Endodermal cell (in vitro differentiated cells): ENCODE results near the gene AMIGO1. TPM values are rescaled to one million over a fixed set of nuclear protein-coding genes. Genes with fewer than 3 reads are reported as not detected.

Experiments used
- DNase-seq: peaks from one replicate; pipeline ENCODE4 v3.0.0-alpha.2; 2017
- H3K27ac ChIP-seq: 2 replicates; pipeline ENCODE4 v1.5.1; 2013; ENCODE audit warnings: mild to moderate bottlenecking, low read depth, low read length, moderate library complexity
- H3K27me3 ChIP-seq: 2 replicates; pipeline ENCODE4 v1.6.1; 2013; ENCODE audit warnings: mild to moderate bottlenecking, low read length, moderate library complexity; ENCODE audit not compliant: insufficient read depth, control insufficient read depth, poor library complexity, severe bottlenecking
- H3K36me3 ChIP-seq: 2 replicates; pipeline ENCODE4 v1.7.0; 2013; ENCODE audit warnings: mild to moderate bottlenecking, low read length, moderate library complexity; ENCODE audit not compliant: control insufficient read depth, insufficient read depth
- H3K4me1 ChIP-seq: one replicate; pipeline ENCODE4 v1.7.0; 2013; ENCODE audit warnings: low read length; ENCODE audit not compliant: control insufficient read depth, insufficient read depth
- H3K4me3 ChIP-seq: 2 replicates; pipeline ENCODE4 v1.5.1; 2013; ENCODE audit warnings: mild to moderate bottlenecking, low read length, moderate library complexity
- H3K9ac ChIP-seq: 2 replicates; pipeline ENCODE4 v1.6.1; 2013; ENCODE audit warnings: mild to moderate bottlenecking, low read length, moderate library complexity; ENCODE audit not compliant: poor library complexity, severe bottlenecking; ENCODE audit errors: extremely low read depth
- H3K9me3 ChIP-seq: 2 replicates; pipeline ENCODE4 v1.6.1; 2013; ENCODE audit warnings: mild to moderate bottlenecking, low read length, moderate library complexity; ENCODE audit not compliant: control insufficient read depth
- H3K27ac Mint-ChIP-seq: 2 replicates; pipeline ENCODE4 v1.8.0; 2020; ENCODE audit warnings: mixed read lengths
- H3K27me3 Mint-ChIP-seq: 2 replicates; pipeline ENCODE4 v1.8.0; 2021; ENCODE audit warnings: mild to moderate bottlenecking, mixed read lengths; ENCODE audit not compliant: insufficient read depth
- H3K36me3 Mint-ChIP-seq: 2 replicates; pipeline ENCODE4 v1.8.0; 2020; ENCODE audit warnings: low read depth, mixed read lengths
- H3K4me1 Mint-ChIP-seq: 2 replicates; pipeline ENCODE4 v1.8.0; 2020; ENCODE audit warnings: mixed read lengths
- H3K4me3 Mint-ChIP-seq: 2 replicates; pipeline ENCODE4 v1.8.0; 2020; ENCODE audit warnings: mild to moderate bottlenecking, moderate library complexity, mixed read lengths
- H3K9me3 Mint-ChIP-seq: 2 replicates; pipeline ENCODE4 v1.8.0; 2020; ENCODE audit warnings: mild to moderate bottlenecking, mixed read lengths
- CTCF ChIP-seq: fragments of 200-600 bp; sonication (generic); conservative IDR thresholded peaks from 2 replicates; pipeline ENCODE4 v1.5.0; 2021; ENCODE audit warnings: antibody characterized with exemption, mild to moderate bottlenecking
- WGBS, 2 experiments: methylation state at CpG; one replicate each; pipeline versions ENCODE4 v1.1.5 to v1.1.7; 2013; ENCODE audit warnings: missing lambda C conversion rate in 2 of 2, mixed read lengths in 1 of 2; ENCODE audit not compliant: insufficient coverage in 1 of 2, insufficient read length in 1 of 2; 5-methylcytosine and 5-hydroxymethylcytosine counted together
- total RNA-seq, 2 donors: library from RNA; stranded (reverse); fragmentation: NEBNext Ultra II Directional in 1 of 2; extraction: Animal tissue kit (Norgen Biotek cat#: 25700) in 1 of 2; gene quantifications; 2 replicates in 1 of 2; 3 replicates in 1 of 2; pipeline ENCODE4 v1.2.1, GENCODE V29; 2021

The AMIGO1 gene
- total RNA-seq, 2 donors from 2014 or later: 2.4 to 2.7 TPM

GRCh38 chr1:109543988-109544735, 34.6 kb upstream of the AMIGO1 start:
- no peak overlapping the region for H3K4me3 Mint-ChIP-seq
- WGBS, 2 experiments: 88 to 89% methylated on average over 13 to 14 of the region's 14 CpGs
- no peaks in the 10 kb centered on the region for H3K36me3 Mint-ChIP-seq
- no peak overlapping the region for H3K9ac ChIP-seq
- peak; percentile 47 for DNase-seq
- no peak for TF ChIP-seq CTCF
- no peak overlapping the region for H3K27ac Mint-ChIP-seq
- no peaks in the 10 kb centered on the region for H3K9me3 Mint-ChIP-seq
- no peak overlapping the region for H3K27ac ChIP-seq
- H3K4me1 Mint-ChIP-seq: peaks cover 19% of the 10 kb centered on the region
- H3K36me3 ChIP-seq: no peaks in the 10 kb centered on the region
- H3K27me3 ChIP-seq: peaks cover 11% of the 10 kb centered on the region
- peaks cover 8% of the 10 kb centered on the region for H3K4me1 ChIP-seq
- no peak overlapping the region for H3K4me3 ChIP-seq
- no peaks in the 10 kb centered on the region for H3K9me3 ChIP-seq
- peaks cover 3% of the 10 kb centered on the region for H3K27me3 Mint-ChIP-seq

- H3K9ac ChIP-seq: no peak overlapping the region
- no peaks in the 10 kb centered on the region for H3K36me3 ChIP-seq
- DNase-seq: no peak
- Mint-ChIP-seq H3K27ac (no peak overlapping the region), H3K27me3 (peaks cover 3% of the 10 kb centered on the region), H3K4me1 (peaks cover 16% of the 10 kb centered on the region), H3K36me3 (no peaks in the 10 kb centered on the region), H3K9me3 (no peaks in the 10 kb centered on the region), H3K4me3 (no peak overlapping the region)
- TF ChIP-seq CTCF: no peak
- H3K4me1 ChIP-seq: peaks cover 8% of the 10 kb centered on the region
- no peak overlapping the region for H3K27ac ChIP-seq
- WGBS, 2 experiments: 93% methylated on average over 8 to 24 of the region's 24 CpGs
- peaks cover 11% of the 10 kb centered on the region for H3K27me3 ChIP-seq
- H3K9me3 ChIP-seq: no peaks in the 10 kb centered on the region
- no peak overlapping the region for H3K4me3 ChIP-seq
These were observed 33.9 kb upstream of the AMIGO1 start for GRCh38 chr1:109543283-109543987.

- no peaks in the 10 kb centered on the region for H3K9me3 Mint-ChIP-seq
- DNase-seq: no peak
These were observed 33.1 kb upstream of the AMIGO1 start for GRCh38 chr1:109542657-109543056.

More at GRCh38 chr1:109542657-109543056, 33.1 kb upstream of the AMIGO1 start:
- H3K9ac ChIP-seq: no peak overlapping the region
- H3K4me3 Mint-ChIP-seq: no peak overlapping the region
- H3K27me3 Mint-ChIP-seq: peaks cover 3% of the 10 kb centered on the region
- H3K27ac ChIP-seq: no peak overlapping the region
- peaks cover 14% of the 10 kb centered on the region for H3K4me1 Mint-ChIP-seq
- no peak overlapping the region for H3K4me3 ChIP-seq
- H3K36me3 Mint-ChIP-seq: no peaks in the 10 kb centered on the region
- H3K9me3 ChIP-seq: no peaks in the 10 kb centered on the region
- TF ChIP-seq CTCF: no peak
- 93% methylated on average over 3 to 10 of the region's 10 CpGs for WGBS, 2 experiments
- no peaks in the 10 kb centered on the region for H3K36me3 ChIP-seq
- peaks cover 11% of the 10 kb centered on the region for H3K27me3 ChIP-seq
- peaks cover 8% of the 10 kb centered on the region for H3K4me1 ChIP-seq
- H3K27ac Mint-ChIP-seq: no peak overlapping the region
